ENCODE results near the gene AP4S1.
"Not testable (repeated sequence)": the region's sequence is repeated elsewhere in the genome, so short reads cannot be mapped to it uniquely, and the experiment has no call there.

Gene AP4S1

DNA sequence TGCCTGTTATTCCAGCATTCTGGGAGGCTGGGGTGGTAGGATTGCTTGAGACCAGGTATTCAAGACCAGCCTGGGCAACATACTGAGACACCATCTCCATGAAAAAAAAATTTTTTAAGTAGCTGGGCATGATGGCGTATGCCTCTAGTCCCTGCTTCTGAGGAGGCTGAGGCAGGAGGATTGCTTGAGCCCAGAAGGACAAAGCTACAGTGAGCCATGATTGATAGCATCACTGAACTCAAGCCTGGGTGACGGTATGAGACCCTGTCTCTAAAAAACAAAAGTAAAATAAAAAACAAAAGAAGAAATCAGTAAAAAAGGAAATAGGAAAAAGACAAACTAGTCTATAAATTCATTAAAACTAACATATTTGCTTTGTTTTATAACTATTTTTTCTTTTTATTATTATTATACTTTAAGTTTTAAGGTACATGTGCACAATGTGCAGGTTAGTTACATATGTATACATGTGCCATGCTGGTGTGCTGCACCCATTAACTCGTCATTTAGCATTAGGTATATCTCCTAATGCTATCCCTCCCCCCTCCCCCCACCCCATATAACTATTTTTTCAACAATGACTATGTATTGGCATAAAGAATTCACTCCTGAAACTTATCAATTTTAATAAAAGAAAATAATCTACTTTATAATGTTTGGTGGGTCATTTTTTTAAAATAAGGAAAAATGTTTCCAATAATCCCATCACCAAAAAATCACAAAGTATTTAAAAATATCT is 15.4 kb upstream of the AP4S1 start:
- DNase-seq: no peak

DNA sequence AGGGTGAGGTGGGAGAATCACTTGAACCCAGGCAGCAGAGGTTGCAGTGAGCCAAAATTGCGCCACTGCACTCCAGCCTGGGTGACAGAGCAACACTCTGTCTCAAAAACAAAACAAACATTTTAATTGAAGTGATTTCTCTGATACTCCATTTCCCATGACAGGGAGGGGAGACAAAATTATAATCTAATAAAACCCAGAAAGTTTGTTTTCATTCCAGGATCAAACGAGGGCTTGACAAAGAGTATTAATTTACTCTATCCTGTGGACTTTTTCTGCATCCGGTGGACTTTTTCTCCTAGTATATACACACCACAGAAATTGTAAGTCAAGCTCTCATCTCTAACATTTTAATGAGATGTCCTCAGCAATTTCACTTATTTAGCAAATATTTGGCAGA is 14.5 kb upstream of the AP4S1 start:
- no peak for DNase-seq

DNA sequence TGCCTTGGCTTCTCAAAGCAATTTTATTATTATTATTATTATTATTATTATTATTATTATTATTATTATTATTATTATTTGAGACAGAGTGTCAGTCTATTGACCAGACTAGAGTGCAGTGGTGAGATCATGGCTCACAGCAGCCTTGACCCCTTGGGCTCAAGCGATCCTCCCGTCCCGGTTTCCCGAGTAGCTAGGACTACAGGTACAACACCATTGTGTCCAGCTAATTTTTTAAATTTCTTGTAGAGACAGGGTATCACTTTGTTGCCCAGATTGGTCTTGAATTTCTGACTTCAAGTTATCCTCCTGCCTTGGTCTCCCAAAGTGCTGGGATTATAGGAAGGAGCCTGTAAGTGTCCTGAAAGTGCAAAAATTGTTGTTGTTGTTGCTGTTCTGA is 11.6 kb upstream of the AP4S1 start:
- no peak for DNase-seq

DNA sequence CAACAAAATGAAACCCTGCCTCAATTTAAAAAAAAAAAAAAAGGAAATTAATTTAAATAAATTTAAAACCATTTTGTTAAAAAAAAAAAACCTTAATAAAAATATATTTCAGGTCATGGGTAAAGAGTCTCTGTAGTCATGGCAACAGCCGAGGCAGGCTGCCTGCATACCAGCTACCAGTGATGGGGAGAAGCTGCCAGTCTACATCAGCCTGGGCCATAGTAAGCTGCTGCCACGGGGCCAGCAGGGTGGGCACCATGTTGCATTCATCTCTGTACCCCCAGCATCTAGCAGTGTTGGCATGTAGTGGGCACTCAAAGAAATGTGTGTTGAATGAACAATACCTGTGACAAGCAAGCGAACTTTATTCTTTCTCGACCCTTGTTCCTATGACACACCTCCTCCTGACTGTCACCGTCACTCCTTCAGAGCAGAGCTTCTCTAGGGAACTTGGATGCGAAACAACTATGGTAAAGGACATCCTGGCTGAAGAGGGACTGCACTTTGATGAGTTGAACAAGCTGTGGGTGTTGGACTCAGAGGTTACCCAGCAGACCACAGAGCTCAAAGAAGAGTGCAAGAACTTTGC is 7.3 kb upstream of the AP4S1 start:
- DNase-seq: no peak

DNA sequence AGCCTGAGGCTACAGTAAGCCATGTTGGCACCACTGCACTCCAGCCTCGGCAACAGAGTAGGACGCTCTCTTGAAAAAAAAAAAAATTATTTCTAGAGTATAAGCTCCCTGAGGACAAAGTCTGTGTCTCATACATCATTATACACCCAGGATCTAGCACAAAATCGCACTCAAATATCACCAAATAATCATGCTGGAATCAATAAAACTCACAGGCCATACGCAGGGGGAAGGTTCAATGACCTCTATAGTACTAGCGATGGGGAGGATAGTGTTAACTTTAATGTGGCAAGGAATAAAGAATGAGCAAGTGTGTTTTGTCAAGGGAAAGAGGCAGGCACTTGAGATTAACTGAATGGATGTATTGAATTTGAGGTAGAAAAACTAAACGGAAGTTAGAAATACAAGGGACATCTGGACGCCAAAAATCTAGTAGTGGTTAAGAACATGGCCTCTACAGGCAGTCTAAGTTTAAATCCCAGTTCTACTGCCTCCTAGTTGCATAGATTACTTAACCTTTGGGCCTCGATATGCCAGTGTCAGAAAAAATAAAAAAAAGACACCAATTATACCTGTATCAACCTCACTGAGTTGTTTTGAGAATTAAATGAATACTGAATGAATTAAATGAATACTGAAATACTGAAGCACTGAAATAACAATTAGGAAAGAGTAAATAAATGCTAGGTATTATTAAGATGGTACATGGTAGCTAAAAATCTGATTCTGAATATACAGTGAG is 4.4 kb upstream of the AP4S1 start:
- no peak for DNase-seq

DNA sequence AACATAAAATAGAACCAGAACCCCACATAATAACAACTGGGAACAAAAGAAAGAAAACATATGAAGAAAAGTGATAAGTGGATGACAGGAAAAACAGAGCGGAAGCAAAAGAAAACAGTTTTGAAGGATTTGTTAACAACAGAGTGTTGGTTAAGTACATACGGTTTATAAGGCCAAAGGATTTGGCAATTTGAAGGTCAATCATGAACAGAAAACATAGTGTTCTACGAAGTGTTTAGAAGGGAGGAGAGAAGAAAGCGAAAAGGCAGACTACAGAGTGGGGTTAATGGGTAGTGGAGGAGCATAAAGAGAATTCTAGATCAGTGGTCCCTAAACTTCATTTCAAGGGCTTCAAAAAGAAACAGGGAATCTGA is 3.9 kb upstream of the AP4S1 start:
- no peak for DNase-seq

DNA sequence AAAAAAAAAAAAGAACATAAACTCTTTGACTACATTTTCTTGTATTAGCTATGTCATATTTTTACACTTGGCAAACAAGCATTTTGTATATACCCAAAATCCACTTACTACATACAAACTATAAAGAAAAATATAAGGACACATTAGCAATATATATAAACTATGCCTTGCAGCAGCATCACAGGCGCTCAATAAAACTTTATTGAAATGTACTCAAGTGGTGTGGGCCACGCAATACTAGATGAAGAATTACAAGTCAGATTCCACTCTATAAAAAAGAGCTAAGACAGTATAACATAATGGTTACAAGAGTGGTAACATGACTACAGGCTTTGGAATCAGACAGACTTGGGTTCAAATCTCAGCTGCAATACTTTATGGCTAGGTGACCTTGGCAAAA is 3.1 kb upstream of the AP4S1 start:
- no peak for DNase-seq

DNA sequence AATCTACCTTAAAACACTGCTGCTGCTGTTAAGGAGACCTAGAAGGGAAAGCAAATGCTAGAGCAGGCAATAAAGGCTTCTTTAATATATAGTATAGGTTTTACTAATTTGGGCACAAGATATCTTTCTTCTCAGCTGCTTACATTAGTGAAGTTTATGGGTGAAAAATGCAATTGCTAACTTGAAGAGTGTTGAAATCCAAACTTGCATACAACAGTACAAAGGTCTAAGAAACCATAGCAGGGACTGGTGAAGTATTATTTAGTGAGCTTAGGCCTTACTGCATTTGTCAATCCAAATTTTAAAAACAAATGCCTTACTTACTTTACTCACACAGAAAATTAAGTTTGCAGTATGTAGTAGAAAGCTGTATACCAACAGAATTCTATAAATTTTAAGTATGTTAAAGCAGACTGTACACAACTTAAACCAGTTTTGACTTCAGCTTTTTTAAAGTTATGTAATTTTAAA is 1.4 kb upstream of the AP4S1 start:
- DNase-seq: no peak

DNA sequence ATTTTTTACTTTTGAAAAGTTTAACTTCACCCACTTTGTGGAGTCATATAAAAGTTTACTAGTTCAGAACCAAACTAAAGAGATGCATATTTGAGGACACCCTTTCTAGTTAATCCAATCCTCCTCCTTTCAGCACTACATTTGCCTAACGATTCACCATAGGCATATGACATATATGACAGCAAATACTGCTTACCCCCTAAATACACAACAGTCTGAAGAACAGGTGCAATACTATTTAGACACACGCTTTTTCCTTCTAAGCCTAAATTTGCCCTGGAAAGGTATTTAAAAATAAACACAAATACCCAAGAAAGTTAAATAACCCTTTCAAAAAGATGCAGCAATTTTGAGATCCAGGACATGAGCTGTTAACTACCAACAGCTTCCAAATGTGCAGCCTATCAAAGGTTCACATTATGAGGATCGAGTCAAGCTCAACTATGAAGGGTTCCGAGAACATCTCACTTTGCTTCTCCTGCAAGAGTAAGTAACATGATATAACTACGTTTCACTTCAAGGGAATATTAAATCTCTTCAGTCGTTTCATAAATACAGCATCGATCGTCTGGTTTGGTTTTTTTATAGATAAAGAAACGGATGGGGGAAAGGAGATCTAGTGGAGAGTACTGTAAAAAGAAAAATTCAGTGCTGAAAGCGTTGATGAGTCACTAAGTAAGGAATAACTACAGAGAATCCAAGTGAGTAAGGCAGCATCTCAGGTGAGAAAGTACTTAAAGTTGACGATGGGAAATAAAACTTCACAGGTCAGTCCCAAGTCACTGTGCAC is 677 bp upstream of the AP4S1 start:
- no peak for DNase-seq

DNA sequence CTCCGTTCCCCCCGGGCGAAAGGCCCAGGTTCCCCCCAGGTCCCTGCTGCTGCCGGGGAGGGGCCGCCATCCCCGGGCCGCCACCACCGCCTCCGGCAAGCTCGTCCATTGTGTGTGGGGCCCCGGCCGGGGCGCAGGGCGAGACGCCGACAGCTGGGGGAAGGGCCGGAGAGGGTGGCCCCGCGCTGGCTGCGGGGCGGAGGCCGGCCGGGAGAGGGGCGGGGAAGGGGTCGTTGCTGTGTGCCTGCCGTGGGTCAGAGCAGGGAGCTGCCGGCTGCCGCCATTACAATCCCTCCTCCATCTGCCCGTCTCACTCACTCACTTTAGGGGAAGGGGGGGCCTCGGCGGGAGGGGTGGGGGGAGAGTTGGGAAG is 614 bp downstream of the AP4S1 start, which contains the start of gene STRN3:
Gene STRN3 (minus strand): TSS at position 303 of the 373 bp plus-strand sequence. CDS start 194 bp downstream, at position 109.
- DNase-seq: no peak

DNA sequence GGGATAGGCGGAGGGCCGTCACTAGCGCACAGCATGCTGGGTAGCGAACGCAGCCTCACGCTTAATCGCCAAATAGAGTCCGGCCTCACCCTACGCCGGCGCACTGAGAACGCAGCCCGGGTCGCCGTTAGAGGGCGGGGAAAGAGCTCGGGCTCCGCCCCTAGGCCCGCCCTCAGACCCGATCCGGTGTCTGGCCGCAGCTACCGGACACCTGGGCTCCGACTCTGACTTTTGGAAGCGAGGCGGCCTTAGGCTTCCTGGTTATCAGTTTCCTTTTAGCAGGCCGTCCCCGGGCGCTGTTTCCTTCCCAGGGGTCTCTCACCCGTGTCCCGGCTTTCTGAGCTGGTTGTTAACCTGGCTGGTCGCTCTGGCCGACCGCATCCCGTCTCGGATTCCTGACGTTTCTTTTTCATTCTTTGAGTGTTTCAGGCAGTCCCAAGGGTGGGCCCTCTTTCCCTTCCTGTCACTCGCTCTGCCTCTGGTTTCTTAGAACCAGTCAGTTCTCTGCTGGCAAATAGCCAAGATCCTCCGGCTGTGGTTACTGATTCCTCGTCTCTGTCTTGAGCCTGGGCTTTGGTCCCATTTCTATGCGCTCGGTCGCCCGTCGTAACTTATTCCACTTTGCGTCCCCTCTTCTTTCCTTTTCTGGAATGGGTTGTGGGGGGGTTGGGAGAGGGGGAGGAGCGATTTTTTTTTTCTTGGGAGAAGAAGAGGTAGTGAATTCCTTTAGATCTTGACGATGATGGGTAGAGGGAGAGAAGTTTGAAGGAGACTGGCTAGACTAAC is 1.2 kb downstream of the AP4S1 start:
- DNase-seq: peak; percentile 98

DNA sequence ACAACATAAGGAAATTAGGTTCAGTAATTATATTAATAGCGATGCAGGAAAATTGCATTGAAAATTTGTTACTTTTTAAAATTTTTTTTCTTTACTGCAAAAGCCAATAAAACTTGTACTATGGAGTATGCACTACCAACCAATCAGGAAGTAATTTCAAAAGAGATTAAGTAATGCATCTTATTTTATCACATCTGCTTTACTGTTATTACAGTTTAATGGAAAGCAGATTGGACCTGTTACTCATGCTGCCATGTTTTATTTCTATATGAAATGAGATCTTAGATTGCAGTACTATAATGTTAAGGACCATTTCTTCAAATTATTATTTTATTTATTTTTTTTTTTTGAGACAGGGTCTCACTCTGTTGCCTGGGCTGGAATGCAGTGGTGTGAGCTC is 2.4 kb downstream of the AP4S1 start:
- DNase-seq: peak; percentile 35

DNA sequence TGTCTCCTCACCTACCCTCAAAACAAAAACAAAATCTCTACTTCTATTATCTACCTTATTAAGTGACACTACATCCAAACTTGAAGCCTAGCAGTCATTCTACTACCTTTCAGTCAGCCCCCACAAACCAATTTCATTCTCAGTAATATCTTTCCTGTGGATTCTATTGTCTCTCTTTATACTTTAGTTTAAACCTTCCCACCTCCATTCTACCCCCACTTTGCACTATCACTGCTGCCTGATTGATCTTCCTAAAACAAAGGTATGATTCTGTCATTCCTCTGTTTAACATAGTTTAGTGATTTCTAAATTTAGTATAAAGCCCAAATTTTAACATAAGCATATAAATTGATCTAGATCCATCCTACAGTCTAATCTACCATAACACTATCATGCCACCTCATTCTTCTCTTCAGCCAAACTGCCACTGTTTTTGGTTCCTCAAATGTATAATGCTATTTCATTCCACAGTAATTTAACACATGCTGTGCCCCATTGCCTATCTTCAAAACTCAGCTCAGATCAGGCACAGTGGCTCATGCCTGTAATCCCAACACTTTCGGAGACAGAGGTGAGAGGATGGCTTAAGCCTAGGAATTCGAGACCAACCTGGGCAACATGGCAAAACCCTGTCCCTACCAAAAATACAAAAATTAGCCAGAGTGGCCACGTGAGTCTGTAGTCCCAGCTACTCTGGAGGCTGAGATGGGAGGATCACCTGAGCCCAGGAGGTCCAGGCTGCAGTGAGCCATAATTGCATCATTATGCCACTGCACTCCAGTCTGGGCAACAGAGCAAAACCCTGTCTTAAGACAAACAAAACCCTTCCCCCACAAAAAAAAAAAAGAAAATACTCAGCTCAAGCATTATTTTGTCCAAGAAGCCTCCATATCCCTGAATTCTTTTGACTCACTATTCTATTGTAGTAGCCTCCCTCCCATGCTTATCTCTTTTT is 3.8 kb downstream of the AP4S1 start:
- no peak for DNase-seq

DNA sequence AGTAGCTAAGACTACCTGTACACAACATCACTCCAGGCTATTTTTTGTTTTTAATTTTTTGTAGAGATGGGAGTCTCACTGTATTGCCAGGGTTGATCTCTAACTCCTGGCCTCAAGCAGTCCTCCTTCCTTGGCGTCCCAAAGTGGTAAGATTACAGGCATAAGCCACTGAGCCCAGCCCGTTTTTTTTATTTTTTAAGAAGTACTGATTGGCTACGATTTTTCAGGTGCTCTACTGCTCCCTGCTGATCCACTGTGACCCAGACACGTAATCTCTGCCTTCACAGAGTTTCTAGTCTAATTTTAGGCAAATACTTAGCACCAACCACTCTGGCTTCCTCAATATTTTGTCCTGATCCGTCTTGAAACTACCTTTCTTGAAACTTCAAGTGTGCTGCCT is 5.0 kb downstream of the AP4S1 start:
- no peak for DNase-seq

DNA sequence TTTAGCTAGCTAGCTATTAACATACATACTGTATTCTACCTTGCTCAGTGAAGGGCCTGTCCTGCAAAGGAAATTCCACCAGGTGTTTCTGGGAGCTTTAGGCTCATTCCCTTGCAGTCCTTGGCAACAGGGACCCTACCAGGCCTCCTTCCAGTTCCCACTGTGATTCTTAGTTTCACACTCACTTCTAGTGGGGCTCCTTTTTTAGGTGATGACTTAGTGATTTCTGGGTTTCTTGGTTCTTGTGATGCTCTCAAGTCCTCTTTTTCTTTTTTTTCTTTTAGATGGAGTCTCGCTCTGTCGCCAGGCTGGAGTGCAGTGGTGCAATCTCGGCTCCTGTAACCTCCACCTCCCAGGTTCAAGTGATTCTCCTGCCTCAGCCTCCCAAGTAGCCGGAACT is 11.1 kb downstream of the AP4S1 start:
- no peak for DNase-seq

DNA sequence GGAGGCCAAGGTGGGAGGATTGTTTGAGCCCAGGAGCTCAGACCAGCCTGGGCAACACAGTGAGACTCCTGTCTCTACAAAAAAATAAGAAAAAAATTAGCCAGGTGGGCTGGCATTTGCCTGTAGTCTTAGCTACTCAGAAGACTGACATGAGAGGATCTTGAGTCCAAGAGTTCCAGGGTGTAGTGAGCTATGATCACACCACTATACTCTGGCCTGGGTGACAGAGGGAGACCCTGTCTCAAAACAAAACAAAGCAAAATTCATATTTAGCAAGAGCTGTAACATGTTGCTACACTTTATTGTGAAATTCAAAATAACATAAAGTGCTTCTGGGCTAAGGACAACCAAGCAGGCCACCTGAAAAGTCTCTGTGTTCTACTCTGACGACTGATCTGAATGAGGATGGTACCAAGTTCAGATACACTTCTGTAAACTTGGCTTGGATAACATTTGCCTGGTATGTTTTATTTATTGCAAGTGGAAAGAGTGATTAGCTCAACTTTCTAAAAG is 12.3 kb downstream of the AP4S1 start:
- no peak for DNase-seq

DNA sequence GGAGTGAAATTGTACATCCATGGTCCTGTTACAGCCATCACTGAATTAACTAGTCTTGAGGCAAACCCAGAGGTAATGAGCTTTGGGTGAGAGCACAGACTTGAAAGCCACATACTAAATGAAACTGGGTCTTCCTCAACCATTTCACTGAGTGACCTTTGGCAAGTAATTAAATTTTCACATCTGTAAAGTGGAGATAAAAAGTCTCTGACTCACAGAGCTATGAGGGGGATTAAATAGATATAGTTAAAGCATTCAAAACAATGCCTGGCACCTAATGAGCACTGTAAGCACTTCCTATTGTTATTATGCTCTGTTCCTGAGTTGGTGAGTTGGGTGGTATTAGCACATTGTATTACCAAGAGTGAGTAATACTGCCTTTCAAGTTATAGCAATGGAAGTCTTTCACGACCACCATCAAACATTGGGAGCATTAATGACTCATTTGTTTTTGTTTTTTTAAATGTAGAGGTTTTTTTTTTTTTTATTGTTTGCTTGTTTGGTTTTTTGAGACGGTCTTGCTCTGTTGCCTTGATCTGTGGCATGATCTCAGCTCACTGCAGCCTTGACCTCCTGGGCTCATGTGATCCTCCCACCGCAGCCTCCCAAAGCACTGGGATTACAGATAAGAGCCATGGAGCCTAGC is 13.2 kb downstream of the AP4S1 start:
- no peak for DNase-seq

DNA sequence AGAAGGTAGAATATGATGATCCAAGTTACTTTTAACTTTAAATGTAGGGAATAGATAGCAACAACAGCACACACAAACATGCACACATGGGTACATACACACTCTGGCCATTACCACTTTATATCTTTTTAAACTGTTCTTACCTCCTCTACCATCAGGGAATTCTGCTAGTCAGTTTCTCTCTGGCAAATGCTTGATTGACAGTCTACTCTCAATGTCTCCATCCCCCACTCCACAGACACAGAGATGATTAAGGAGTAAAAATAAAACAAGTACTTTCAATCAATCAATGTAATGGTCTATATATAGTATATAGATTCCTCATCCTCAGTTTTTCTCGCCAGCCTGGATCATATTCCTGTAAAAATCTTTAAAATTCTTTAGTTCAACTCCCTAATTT is 16.9 kb downstream of the AP4S1 start:
- DNase-seq: no peak

DNA sequence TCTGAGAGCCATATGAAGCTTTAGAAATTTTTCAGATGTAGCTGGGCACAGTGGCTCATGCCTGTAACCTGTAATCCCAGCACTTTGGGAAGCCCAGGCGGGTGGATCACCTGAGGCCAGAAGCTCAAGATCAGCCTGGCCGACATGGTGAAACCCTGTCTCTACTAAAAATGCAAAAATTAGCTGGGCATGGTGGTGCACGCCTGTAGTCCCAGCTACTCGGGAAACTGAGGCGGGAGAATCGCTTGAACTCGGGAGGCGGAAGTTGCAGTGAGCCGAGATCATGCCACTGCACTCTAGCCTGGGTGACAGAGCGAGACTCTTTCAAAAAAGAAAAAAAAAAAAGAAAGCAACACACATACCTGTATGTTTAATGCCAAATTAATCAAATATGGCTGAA is 17.4 kb downstream of the AP4S1 start:
- DNase-seq: not testable (repeated sequence)

DNA sequence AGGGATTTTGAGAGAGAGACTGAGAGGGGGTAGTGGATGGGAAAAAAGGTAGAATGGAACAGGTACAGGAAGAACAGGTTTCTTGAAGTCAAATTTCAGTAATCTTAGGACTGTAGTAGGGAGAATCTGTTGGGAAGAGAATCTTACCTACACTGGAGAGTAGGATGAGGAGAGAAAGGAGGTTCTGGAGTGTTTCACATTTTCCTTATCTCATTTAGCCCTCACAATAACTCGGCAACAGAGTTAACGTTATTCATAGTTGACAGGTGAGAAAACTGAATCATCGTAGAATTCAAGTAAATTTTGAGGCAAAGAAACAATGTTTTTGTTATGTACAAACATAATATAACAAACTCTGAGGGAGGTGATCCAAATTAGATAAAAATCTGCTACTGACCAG is 17.9 kb downstream of the AP4S1 start:
- DNase-seq: no peak

Measured in fibroblast of skin of abdomen (primary cell).